ENCODE data around the gene VWCE.

The VWCE gene

GRCh38 chr11:61277186-61278000 is 17.7 kb downstream of the VWCE start:
- no peak for TF ChIP-seq CTCF (IDR thresholded peaks at IDR 0.05; ENCODE audit: control insufficient read depth, insufficient read depth, low read depth, low read length, missing control alignments)
- no peak for DNase-seq (ENCODE audit: low read depth)
- H3K4me3 ChIP-seq (ENCODE audit: control insufficient read depth, low read depth, low read length), result no peak overlapping the region

GRCh38 chr11:61275191-61275590 is 19.9 kb downstream of the VWCE start:
- DNase-seq (ENCODE audit: low read depth), result no peak
- TF ChIP-seq CTCF (IDR thresholded peaks at IDR 0.05; ENCODE audit: control insufficient read depth, insufficient read depth, low read depth, low read length, missing control alignments), result no peak
- H3K4me3 ChIP-seq (ENCODE audit: control insufficient read depth, low read depth, low read length), result no peak overlapping the region

DNA sequence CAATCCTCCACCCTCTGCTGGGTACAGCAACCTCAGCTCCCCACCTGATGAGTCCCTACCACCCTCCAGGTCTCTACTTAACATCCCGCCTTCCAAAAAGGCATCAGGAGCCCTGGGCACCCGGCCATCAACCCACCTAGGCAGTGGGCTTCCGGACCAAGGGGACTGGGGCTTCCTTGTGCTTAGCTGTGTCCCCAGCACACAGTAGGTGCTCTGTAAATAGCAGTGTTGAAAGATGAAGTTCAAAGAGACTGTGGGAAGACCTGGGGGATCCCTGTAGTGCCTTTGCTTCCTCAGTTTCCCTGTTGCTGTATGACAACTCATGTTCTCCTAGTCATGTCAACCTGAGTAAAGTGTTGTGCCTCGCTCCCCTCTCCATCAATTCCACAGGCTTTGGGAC is 21.0 kb downstream of the VWCE start:
- no peak overlapping the region for H3K4me3 ChIP-seq (ENCODE audit: control insufficient read depth, low read depth, low read length)
- no peak for TF ChIP-seq CTCF (IDR thresholded peaks at IDR 0.05; ENCODE audit: control insufficient read depth, insufficient read depth, low read depth, low read length, missing control alignments)
- no peak for DNase-seq (ENCODE audit: low read depth)

GRCh38 chr11:61273178-61274078 is 21.7 kb downstream of the VWCE start:
- TF ChIP-seq CTCF (IDR thresholded peaks at IDR 0.05; ENCODE audit: control insufficient read depth, insufficient read depth, low read depth, low read length, missing control alignments), result no peak
- no peak for DNase-seq (ENCODE audit: low read depth)
- H3K4me3 ChIP-seq (ENCODE audit: control insufficient read depth, low read depth, low read length), result no peak overlapping the region

DNA sequence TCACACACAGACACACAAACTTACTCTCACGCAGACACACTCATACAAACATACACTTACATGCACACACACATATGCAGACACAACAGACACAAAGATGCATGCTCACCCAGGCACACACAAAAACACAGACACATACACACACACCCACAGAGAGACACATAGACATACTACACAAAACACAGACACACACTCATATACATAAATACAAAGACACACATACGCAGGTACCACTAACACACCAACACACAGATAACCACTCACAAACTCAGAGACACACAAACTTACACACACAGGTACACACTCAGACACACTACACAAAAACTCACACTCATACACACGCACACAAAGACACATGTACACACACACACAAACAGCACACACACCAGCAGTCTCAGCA is 22.4 kb downstream of the VWCE start:
- no peak overlapping the region for H3K4me3 ChIP-seq (ENCODE audit: control insufficient read depth, low read depth, low read length)
- TF ChIP-seq CTCF (IDR thresholded peaks at IDR 0.05; ENCODE audit: control insufficient read depth, insufficient read depth, low read depth, low read length, missing control alignments), result no peak
- no peak for DNase-seq (ENCODE audit: low read depth)

- no peak for DNase-seq (ENCODE audit: low read depth)
- H3K4me3 ChIP-seq (ENCODE audit: control insufficient read depth, low read depth, low read length), result no peak overlapping the region
- no peak for TF ChIP-seq CTCF (IDR thresholded peaks at IDR 0.05; ENCODE audit: control insufficient read depth, insufficient read depth, low read depth, low read length, missing control alignments)
These were observed 24.6 kb downstream of the VWCE start for GRCh38 chr11:61270354-61271076.

Measured in AG09309 (cell line).